Peyer's patch (tissue), 4 donors: ENCODE results near the gene CELF2. TPM values are rescaled to one million over a fixed set of nuclear protein-coding genes. Genes with fewer than 3 reads are reported as not detected.
A peak's percentile ranks its signal among the peaks of the same experiment; 100 is the strongest.

ENCODE experiments used
- DNase-seq, 3 donors: peaks; one replicate each; pipeline ENCODE4 v3.0.0-alpha.2; 2017 to 2019
- H3K27ac ChIP-seq, 4 donors: fragments of 200-600 bp; sonication (generic); one replicate each; pipeline ENCODE4 v1.5.1; 2016 to 2019
- H3K27me3 ChIP-seq, 2 donors: fragments of 200-600 bp; sonication (generic); one replicate each; pipeline ENCODE4 v1.5.1; 2019
- H3K36me3 ChIP-seq, 3 donors: fragments of 200-600 bp; sonication (generic); one replicate each; pipeline ENCODE4 v1.5.1; 2016 to 2019
- H3K4me1 ChIP-seq, 4 donors: fragments of 200-600 bp; sonication (generic); one replicate each; pipeline ENCODE4 v1.5.1; 2016 to 2019
- H3K4me3 ChIP-seq, 4 donors: fragments of 200-600 bp; sonication (generic); 1 replicate in 3 of 4; 2 replicates in 1 of 4; pipeline ENCODE4 v1.5.1; 2016 to 2019; ENCODE audit warnings: mild to moderate bottlenecking in 1 of 4
- H3K9me3 ChIP-seq, 4 donors: fragments of 200-600 bp; sonication (generic); one replicate each; pipeline ENCODE4 v1.5.1; 2016 to 2019; ENCODE audit warnings: mild to moderate bottlenecking in 1 of 4
- CTCF ChIP-seq, 6 experiments: fragments of 450-650 bp in 4 of 6; fragments of 200-600 bp in 2 of 6; sonication (generic) in 1 of 6; IDR thresholded peaks; one replicate each; pipeline ENCODE4 v1.5.1; 2017 to 2019; ENCODE audit warnings: antibody characterized with exemption in 6 of 6, mild to moderate bottlenecking in 3 of 6, moderate library complexity in 1 of 6
- POLR2A ChIP-seq, 2 donors: fragments of 450-650 bp; IDR thresholded peaks; one replicate each; pipeline ENCODE4 v1.5.1; 2017; ENCODE audit warnings: antibody characterized with exemption in 2 of 2, mild to moderate bottlenecking in 2 of 2, moderate library complexity in 2 of 2
- total RNA-seq, 4 donors: library from RNA; depleted of rRNA; stranded (reverse); fragments of >200 nt; gene quantifications; one replicate each; pipeline ENCODE4 v1.1.0, GENCODE V29; 2016

CELF2 gene
- total RNA-seq, 4 donors from 2014 or later: 20.5 to 110 (median 40.7) TPM

DNA sequence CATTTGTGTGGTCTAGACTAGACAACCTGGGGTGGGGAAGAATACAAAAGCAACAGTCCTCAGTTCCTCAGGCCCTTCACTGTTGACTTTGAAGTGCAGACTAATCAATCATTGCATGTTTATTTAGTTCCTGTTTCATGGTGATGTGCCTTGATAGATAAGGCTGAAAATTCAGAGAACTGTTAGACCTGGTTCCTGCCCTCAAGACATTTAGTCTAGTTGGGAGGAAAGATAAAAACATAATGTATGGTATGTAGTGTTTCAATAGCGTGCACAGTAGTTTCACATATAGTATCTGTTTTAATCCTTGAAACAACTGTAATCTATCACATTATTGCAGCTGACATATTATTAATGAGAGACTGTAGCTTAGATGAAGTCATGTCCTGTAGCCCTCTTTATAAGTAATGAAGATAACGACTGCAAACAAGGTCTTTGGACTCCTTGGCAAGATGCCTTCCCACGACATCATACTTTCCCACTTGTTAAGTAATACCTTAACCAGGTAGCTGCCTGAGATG is 124.0 kb downstream of the CELF2 start:
- Histone ChIP-seq H3K9me3 (no peaks in the 10 kb centered on the region), H3K36me3 (no peaks in the 10 kb centered on the region), H3K27me3 (no peaks in the 10 kb centered on the region), H3K4me3 (no peak overlapping the region), H3K4me1 (peaks cover 0 to 24% (median 6%) of the 10 kb centered on the region in 4 donors), H3K27ac (peak overlapping the region in 2 of 4 donors; percentile 2 to 74)
- peak in 1 of 3 donors; percentile 89 for DNase-seq
- no peak for TF ChIP-seq CTCF (IDR thresholded peaks at IDR 0.05)
- no peak for TF ChIP-seq POLR2A (IDR thresholded peaks at IDR 0.05)

DNA sequence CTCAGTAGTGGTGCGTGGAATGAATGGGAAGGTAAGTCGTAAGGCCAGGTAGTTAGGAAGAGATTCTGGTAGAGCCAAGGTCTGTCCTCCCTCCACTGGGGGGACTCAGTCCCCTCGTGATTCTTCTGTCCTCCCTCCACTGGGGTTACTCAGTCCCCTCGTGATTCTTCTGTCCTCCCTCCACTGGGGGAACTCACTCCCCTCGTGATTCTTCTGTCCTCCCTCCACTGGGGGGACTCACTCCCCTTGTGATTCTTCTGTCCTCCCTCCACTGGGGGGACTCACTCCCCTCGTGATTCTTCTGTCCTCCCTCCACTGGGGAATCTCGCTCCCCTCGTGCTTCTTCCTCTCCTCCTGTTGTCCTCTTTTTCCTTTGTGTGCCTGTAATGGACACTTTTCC is 125.1 kb downstream of the CELF2 start:
- TF ChIP-seq CTCF (IDR thresholded peaks at IDR 0.05) (peak in 2 of 6 experiments; percentile 6 to 16), POLR2A (IDR thresholded peaks at IDR 0.05) (no peak)
- Histone ChIP-seq H3K36me3 (no peaks in the 10 kb centered on the region), H3K4me1 (peaks cover 0 to 28% (median 6%) of the 10 kb centered on the region in 4 donors), H3K27ac (peak overlapping the region in 1 of 4 donors; percentile 26), H3K9me3 (no peaks in the 10 kb centered on the region), H3K4me3 (no peak overlapping the region), H3K27me3 (no peaks in the 10 kb centered on the region)
- no peak for DNase-seq

DNA sequence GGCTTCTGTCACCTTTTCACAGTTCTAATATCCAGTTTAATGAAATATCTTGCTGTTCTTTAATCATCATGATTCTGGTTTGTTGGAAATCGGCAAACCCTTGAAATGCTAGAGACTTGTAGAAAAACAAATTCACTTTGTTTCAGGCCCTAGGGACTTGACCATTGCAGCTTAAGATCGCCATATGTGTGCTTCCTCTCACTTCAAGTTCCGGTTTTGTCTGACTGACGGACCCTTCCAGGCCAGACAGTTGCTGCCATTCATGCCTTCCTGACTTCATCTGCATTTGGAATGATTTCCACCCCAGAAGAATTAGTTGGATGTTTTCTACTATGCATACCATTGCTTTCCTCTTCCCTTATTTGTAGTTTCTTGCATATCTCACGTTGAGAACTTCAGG is 125.6 kb downstream of the CELF2 start:
- DNase-seq: no peak
- no peaks in the 10 kb centered on the region for H3K36me3 ChIP-seq
- no peaks in the 10 kb centered on the region for H3K9me3 ChIP-seq

DNA sequence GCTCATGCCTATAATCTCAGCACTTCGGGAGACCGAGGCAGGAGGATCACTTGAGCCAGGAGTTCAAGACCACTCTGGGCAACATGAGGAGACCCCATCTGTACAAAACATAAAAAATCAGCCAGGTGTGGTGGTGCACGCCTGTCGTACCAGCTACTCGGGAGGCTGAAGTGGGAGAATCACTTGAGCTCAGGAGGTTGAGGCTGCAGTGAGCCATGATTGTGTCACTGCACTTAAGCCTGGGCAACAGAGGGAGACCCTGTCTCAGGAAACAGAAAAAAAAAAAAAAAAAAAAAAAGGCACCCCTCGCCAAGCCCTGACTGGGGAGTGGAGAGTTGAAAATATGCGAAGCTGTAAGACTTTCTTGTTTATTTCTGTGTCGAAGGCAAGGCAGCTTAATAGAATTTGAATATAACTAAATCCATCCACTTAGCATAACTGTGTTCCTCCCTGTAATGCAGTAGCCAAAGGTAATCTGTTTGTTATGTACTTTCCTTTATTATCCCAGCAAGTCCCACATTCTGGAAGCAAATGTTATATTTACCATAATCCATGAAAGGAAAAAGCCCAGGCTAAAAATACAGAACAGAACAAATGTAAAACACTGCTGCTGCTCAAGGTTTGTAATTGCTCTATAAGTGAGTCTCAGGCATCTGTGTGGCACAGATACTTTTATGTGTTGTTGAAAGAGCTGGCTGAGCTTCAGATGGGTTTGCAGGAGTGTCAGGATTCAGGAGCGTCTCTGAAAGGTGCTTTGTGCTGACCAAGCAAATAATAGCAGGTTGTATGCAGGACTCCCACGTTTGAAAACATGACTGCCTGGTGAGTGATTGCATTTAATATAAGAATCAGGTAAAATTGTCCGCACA is 127.2 kb downstream of the CELF2 start:
- TF ChIP-seq POLR2A (IDR thresholded peaks at IDR 0.05) (no peak), CTCF (IDR thresholded peaks at IDR 0.05) (no peak)
- Histone ChIP-seq H3K36me3 (no peaks in the 10 kb centered on the region), H3K27ac (peak overlapping the region in 3 of 4 donors; percentile 43 to 77 (median 57)), H3K4me1 (peaks cover 0 to 33% (median 10%) of the 10 kb centered on the region in 4 donors), H3K4me3 (no peak overlapping the region), H3K9me3 (no peaks in the 10 kb centered on the region), H3K27me3 (no peaks in the 10 kb centered on the region)
- no peak for DNase-seq

More for the DNA sequence above, 125.6 kb downstream of the CELF2 start:
- H3K27me3 ChIP-seq: no peaks in the 10 kb centered on the region
- TF ChIP-seq CTCF (IDR thresholded peaks at IDR 0.05) (no peak), POLR2A (IDR thresholded peaks at IDR 0.05) (no peak)
- peak overlapping the region in 1 of 4 donors; percentile 26 for H3K27ac ChIP-seq
- no peak overlapping the region for H3K4me3 ChIP-seq
- H3K4me1 ChIP-seq: peaks cover 0 to 31% (median 6%) of the 10 kb centered on the region in 4 donors

DNA sequence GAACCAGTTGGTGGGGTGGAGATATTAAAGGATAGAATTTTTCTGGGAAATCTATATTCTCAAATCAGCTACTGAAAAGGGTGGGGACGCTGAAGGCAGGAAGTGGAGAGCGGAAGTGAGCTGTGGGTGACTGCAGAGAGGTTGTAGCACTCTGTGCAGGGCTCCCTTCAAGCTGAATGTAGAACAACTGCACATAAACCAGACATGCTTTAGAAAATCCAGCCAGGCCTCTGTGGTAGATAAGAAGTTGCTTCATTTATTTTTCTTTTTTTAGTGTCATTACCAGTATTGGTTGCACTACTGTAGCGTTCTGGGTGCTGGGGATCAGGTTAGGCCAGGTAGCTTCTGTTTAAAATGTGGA is 127.8 kb downstream of the CELF2 start:
- DNase-seq: peak in 2 of 3 donors; percentile 85 to 91
- H3K4me3 ChIP-seq: no peak overlapping the region
- peaks cover 0 to 37% (median 10%) of the 10 kb centered on the region in 4 donors for H3K4me1 ChIP-seq
- H3K36me3 ChIP-seq: no peaks in the 10 kb centered on the region
- H3K27me3 ChIP-seq: no peaks in the 10 kb centered on the region
- TF ChIP-seq POLR2A (IDR thresholded peaks at IDR 0.05) (peak; percentile 29), CTCF (IDR thresholded peaks at IDR 0.05) (no peak)
- peak overlapping the region; percentile 43 to 77 (median 56) for H3K27ac ChIP-seq
- H3K9me3 ChIP-seq: no peaks in the 10 kb centered on the region
